Vagina (tissue), 2 donors: ENCODE measurements around the gene PCSK1.

Source experiments
- CTCF ChIP-seq, 3 experiments: fragments of 450-650 bp in 2 of 3; fragments of 200-600 bp in 1 of 3; sonication (generic) in 1 of 3; IDR thresholded peaks; one replicate each; pipeline ENCODE4 v1.5.1; 2017 to 2019; ENCODE audit warnings: antibody characterized with exemption in 3 of 3, mild to moderate bottlenecking in 2 of 3, moderate library complexity in 2 of 3
- POLR2A ChIP-seq, 2 donors: fragments of 450-650 bp; IDR thresholded peaks; one replicate each; pipeline ENCODE4 v1.6.1; 2017; ENCODE audit warnings: antibody characterized with exemption in 2 of 2, mild to moderate bottlenecking in 2 of 2, moderate library complexity in 2 of 2
- POLR2AphosphoS5 ChIP-seq, 2 donors: sonication (generic); formaldehyde crosslinking; IDR thresholded peaks; one replicate each; pipeline ENCODE4 v1.9.0; 2017; ENCODE audit warnings: antibody characterized with exemption in 2 of 2, mild to moderate bottlenecking in 2 of 2, low read depth in 1 of 2; ENCODE audit not compliant: insufficient read depth in 1 of 2

GRCh38 chr5:96342581-96342980 lies 90.5 kb downstream of the PCSK1 start:
- no peak for TF ChIP-seq CTCF (IDR thresholded peaks at IDR 0.05)
- no peak for TF ChIP-seq POLR2A (IDR thresholded peaks at IDR 0.05)
- no peak for TF ChIP-seq POLR2AphosphoS5 (IDR thresholded peaks at IDR 0.05; ENCODE audit: insufficient read depth in 1 of 2, low read depth in 1 of 2)
